ENCODE results near the gene GRAMD4.

GRCh38 chr22:46665751-46666280 lies 45.6 kb downstream of the GRAMD4 start:
- TF ChIP-seq EZH2 (optimal IDR thresholded peaks at IDR 0.05; ENCODE audit: low read depth, low read length) (no peak), EZH2phosphoT487 (IDR thresholded peaks at IDR 0.05; ENCODE audit: low read length) (no peak)
- TF ChIP-seq, protein P1, sequence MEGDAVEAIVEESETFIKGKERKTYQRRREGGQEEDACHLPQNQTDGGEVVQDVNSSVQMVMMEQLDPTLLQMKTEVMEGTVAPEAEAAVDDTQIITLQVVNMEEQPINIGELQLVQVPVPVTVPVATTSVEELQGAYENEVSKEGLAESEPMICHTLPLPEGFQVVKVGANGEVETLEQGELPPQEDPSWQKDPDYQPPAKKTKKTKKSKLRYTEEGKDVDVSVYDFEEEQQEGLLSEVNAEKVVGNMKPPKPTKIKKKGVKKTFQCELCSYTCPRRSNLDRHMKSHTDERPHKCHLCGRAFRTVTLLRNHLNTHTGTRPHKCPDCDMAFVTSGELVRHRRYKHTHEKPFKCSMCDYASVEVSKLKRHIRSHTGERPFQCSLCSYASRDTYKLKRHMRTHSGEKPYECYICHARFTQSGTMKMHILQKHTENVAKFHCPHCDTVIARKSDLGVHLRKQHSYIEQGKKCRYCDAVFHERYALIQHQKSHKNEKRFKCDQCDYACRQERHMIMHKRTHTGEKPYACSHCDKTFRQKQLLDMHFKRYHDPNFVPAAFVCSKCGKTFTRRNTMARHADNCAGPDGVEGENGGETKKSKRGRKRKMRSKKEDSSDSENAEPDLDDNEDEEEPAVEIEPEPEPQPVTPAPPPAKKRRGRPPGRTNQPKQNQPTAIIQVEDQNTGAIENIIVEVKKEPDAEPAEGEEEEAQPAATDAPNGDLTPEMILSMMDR (IDR thresholded peaks at IDR 0.05; ENCODE audit: low read length): no peak

Measured in MM.1S (cell line).